ENCODE measurements around the gene NBL1.

NBL1 gene

GRCh38 chr1:19646377-19647319 lies 2.5 kb downstream of the NBL1 start:
- DNase-seq (ENCODE audit: low read depth in 2 of 2): no peak

- no peak for DNase-seq (ENCODE audit: low read depth in 2 of 2)
Measured at GRCh38 chr1:19647643-19648042, 3.5 kb downstream of the NBL1 start.

- no peak for DNase-seq (ENCODE audit: low read depth in 2 of 2)
Measured at GRCh38 chr1:19648239-19648638, 4.1 kb downstream of the NBL1 start.

- DNase-seq (ENCODE audit: low read depth in 2 of 2): no peak
Measured at GRCh38 chr1:19648689-19649088, 4.6 kb downstream of the NBL1 start.

GRCh38 chr1:19650416-19651140 lies 6.5 kb downstream of the NBL1 start:
- no peak for DNase-seq (ENCODE audit: low read depth in 2 of 2)

GRCh38 chr1:19651141-19651737 lies 7.1 kb downstream of the NBL1 start:
- DNase-seq (ENCODE audit: low read depth in 2 of 2): no peak

GRCh38 chr1:19654386-19654785 lies 10.3 kb downstream of the NBL1 start:
- no peak for DNase-seq (ENCODE audit: low read depth in 2 of 2)

- no peak for DNase-seq (ENCODE audit: low read depth in 2 of 2)
Measured at GRCh38 chr1:19654886-19655717, 11.0 kb downstream of the NBL1 start.

- DNase-seq (ENCODE audit: low read depth in 2 of 2): no peak
Measured at GRCh38 chr1:19655718-19656080, 11.6 kb downstream of the NBL1 start.

GRCh38 chr1:19656134-19656779 lies 12.1 kb downstream of the NBL1 start:
- no peak for DNase-seq (ENCODE audit: low read depth in 2 of 2)

- DNase-seq (ENCODE audit: low read depth in 2 of 2): no peak
Measured at GRCh38 chr1:19656780-19657466, 12.8 kb downstream of the NBL1 start.

- DNase-seq (ENCODE audit: low read depth in 2 of 2): no peak
Measured at GRCh38 chr1:19657511-19657910, 13.4 kb downstream of the NBL1 start.

- DNase-seq (ENCODE audit: low read depth in 2 of 2): no peak
Measured at GRCh38 chr1:19658186-19658585, 14.1 kb downstream of the NBL1 start.

- no peak for DNase-seq (ENCODE audit: low read depth in 2 of 2)
Measured at GRCh38 chr1:19661721-19662228, 17.7 kb downstream of the NBL1 start.

GRCh38 chr1:19662313-19662712 lies 18.2 kb downstream of the NBL1 start:
- no peak for DNase-seq (ENCODE audit: low read depth in 2 of 2)

- no peak for DNase-seq (ENCODE audit: low read depth in 2 of 2)
Measured at GRCh38 chr1:19664453-19665185, 20.5 kb downstream of the NBL1 start, which contains the start of gene HTR6. Gene HTR6, plus strand, starts transcription at chr1:19664875. Its CDS starts 879 bp downstream, at chr1:19665754.

- no peak for DNase-seq (ENCODE audit: low read depth in 2 of 2)
Measured at GRCh38 chr1:19665186-19665495, 21.0 kb downstream of the NBL1 start.

GRCh38 chr1:19665496-19666465 lies 21.7 kb downstream of the NBL1 start:
- no peak for DNase-seq (ENCODE audit: low read depth in 2 of 2)

GRCh38 chr1:19668888-19669287 lies 24.8 kb downstream of the NBL1 start:
- DNase-seq (ENCODE audit: low read depth in 2 of 2): no peak

All from stimulated activated CD4-positive, alpha-beta T cell treated with anti-CD3 and anti-CD28 coated beads, Interleukin-1b, Interleukin-23, amount 100 ng/mL, for 1 hour (primary cell).